Parathyroid adenoma (tissue), 2 donors: ENCODE measurements around the gene NDC1.

ENCODE experiments used
- H2AFZ ChIP-seq: fragments of 300-600 bp; sonication (generic); one replicate; pipeline ENCODE4 v1.7.0; 2017; ENCODE audit warnings: antibody characterized with exemption, mild to moderate bottlenecking
- H3K27ac ChIP-seq: fragments of 300-600 bp; sonication (generic); one replicate; pipeline ENCODE4 v1.7.0; 2017
- H3K27me3 ChIP-seq: fragments of 300-600 bp; sonication (generic); one replicate; pipeline ENCODE4 v1.7.0; 2017; ENCODE audit warnings: low read length; ENCODE audit not compliant: control insufficient read depth, insufficient read depth
- H3K36me3 ChIP-seq: fragments of 300-600 bp; sonication (generic); one replicate; pipeline ENCODE4 v1.7.0; 2017; ENCODE audit warnings: low read length; ENCODE audit not compliant: control insufficient read depth, insufficient read depth
- H3K4me1 ChIP-seq: fragments of 300-600 bp; sonication (generic); one replicate; pipeline ENCODE4 v1.7.0; 2017; ENCODE audit warnings: control low read depth
- H3K4me2 ChIP-seq: fragments of 300-600 bp; sonication (generic); one replicate; pipeline ENCODE4 v1.7.0; 2017; ENCODE audit warnings: low read length
- H3K4me3 ChIP-seq: fragments of 300-600 bp; sonication (generic); one replicate; pipeline ENCODE4 v1.7.0; 2017; ENCODE audit warnings: low read depth, low read length
- H3K79me2 ChIP-seq: fragments of 300-600 bp; sonication (generic); one replicate; pipeline ENCODE4 v1.7.0; 2017; ENCODE audit warnings: control low read depth
- H3K9ac ChIP-seq: fragments of 300-600 bp; sonication (generic); one replicate; pipeline ENCODE4 v1.7.0; 2017; ENCODE audit warnings: mild to moderate bottlenecking
- H3K9me3 ChIP-seq: fragments of 300-600 bp; sonication (generic); one replicate; pipeline ENCODE4 v1.7.0; 2017; ENCODE audit warnings: low read length; ENCODE audit not compliant: control insufficient read depth
- CTCF ChIP-seq: fragments of 300-600 bp; sonication (generic); IDR thresholded peaks from one replicate; pipeline ENCODE4 v1.7.0; 2017; ENCODE audit warnings: antibody characterized with exemption, mild to moderate bottlenecking
- donor health status: primary hyperparathyroidism.

NDC1 gene

GRCh38 chr1:53721088-53721487, 117.0 kb downstream of the NDC1 start:
- no peak for TF ChIP-seq CTCF
- Histone ChIP-seq H3K27ac (no peak overlapping the region), H3K36me3 (no peaks in the 10 kb centered on the region), H3K9ac (no peak overlapping the region), H3K9me3 (no peaks in the 10 kb centered on the region), H3K27me3 (no peaks in the 10 kb centered on the region), H3K4me2 (no peak overlapping the region), H3K4me1 (no peaks in the 10 kb centered on the region), H3K79me2 (no peaks in the 10 kb centered on the region), H3K4me3 (no peak overlapping the region), H2AFZ (no peak overlapping the region)

- H3K9me3 ChIP-seq: no peaks in the 10 kb centered on the region
- H2AFZ ChIP-seq: no peak overlapping the region
- H3K4me3 ChIP-seq: no peak overlapping the region
- H3K9ac ChIP-seq: no peak overlapping the region
- H3K4me2 ChIP-seq: no peak overlapping the region
- H3K79me2 ChIP-seq: no peaks in the 10 kb centered on the region
- no peaks in the 10 kb centered on the region for H3K27me3 ChIP-seq
- no peak for TF ChIP-seq CTCF
- H3K4me1 ChIP-seq: no peaks in the 10 kb centered on the region
- H3K36me3 ChIP-seq: no peaks in the 10 kb centered on the region
- no peak overlapping the region for H3K27ac ChIP-seq
Observed at GRCh38 chr1:53719469-53719868, 118.6 kb downstream of the NDC1 start.

GRCh38 chr1:53718443-53718842, 119.7 kb downstream of the NDC1 start:
- Histone ChIP-seq H3K9me3 (no peaks in the 10 kb centered on the region), H2AFZ (no peak overlapping the region), H3K79me2 (no peaks in the 10 kb centered on the region), H3K9ac (no peak overlapping the region), H3K27ac (no peak overlapping the region), H3K4me1 (no peaks in the 10 kb centered on the region), H3K27me3 (no peaks in the 10 kb centered on the region), H3K4me3 (no peak overlapping the region), H3K4me2 (no peak overlapping the region), H3K36me3 (no peaks in the 10 kb centered on the region)
- no peak for TF ChIP-seq CTCF

DNA sequence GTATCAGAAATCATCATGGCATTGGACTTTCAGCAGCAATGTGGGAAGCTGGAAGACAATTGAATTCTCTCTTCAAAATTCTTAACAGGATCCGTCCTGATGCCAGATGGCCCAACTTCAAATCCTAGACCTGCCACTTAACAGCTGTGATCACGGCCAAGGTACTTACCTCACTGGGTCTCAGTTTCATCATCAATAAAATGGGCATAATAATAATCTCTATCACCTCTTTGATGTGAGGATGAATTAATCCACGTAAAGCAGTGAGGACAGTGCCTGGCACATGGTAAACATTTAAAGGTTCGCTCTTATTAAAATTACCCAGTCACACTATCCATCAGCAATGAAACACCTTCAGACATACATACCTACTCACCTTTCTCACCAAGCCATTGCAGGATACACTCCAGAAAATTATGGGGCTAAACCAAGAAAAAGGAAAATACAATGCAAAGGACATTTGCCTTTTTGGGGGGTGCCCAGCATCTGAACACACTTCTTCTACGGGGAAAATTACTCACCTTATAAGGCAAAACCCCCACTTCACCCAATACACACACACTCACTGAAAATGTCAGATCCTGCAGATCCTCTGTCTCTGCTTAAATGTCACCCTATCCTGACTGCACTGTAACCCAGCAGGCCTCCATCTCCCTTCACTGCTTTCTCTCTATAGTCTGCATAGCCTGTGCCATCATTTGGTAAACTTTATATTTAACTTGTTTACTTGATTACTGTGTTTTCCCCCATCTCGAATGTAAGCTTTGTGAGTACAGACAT, 120.9 kb downstream of the NDC1 start:
- Histone ChIP-seq H3K9ac (no peak overlapping the region), H3K4me3 (no peak overlapping the region), H3K9me3 (no peaks in the 10 kb centered on the region), H3K27ac (no peak overlapping the region), H3K79me2 (no peaks in the 10 kb centered on the region), H3K4me2 (no peak overlapping the region), H2AFZ (no peak overlapping the region), H3K36me3 (no peaks in the 10 kb centered on the region), H3K4me1 (no peaks in the 10 kb centered on the region), H3K27me3 (no peaks in the 10 kb centered on the region)
- no peak for TF ChIP-seq CTCF

DNA sequence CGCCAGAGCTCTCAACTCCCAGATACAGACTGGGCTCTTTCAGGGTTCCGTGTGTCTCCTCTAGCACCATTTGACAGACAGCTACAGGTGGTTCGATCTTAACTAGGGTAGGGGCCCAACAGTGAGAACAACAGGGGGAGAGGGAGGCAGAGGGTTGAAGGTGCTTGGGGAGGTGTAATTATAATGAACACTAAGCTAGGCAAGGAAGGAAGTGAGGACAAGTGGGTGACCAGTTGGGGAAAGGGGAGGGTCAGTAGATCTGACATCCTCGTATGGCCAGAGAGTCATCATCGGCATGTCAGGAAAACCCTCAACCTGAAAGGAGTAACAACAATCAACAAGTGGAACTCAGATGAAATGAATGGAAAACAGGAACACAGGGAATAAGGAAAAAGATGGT, 121.9 kb downstream of the NDC1 start:
- H3K4me1 ChIP-seq: no peaks in the 10 kb centered on the region
- H3K4me2 ChIP-seq: no peak overlapping the region
- H3K9ac ChIP-seq: no peak overlapping the region
- H3K27me3 ChIP-seq: no peaks in the 10 kb centered on the region
- no peak overlapping the region for H2AFZ ChIP-seq
- H3K79me2 ChIP-seq: no peaks in the 10 kb centered on the region
- H3K4me3 ChIP-seq: no peak overlapping the region
- no peaks in the 10 kb centered on the region for H3K36me3 ChIP-seq
- H3K9me3 ChIP-seq: no peaks in the 10 kb centered on the region
- TF ChIP-seq CTCF: no peak
- H3K27ac ChIP-seq: no peak overlapping the region
